Measurements from ENCODE around the gene ZBTB16. TPM values are rescaled to one million over a fixed set of nuclear protein-coding genes. Genes with fewer than 3 reads are reported as not detected.

Gene ZBTB16
- total and polyA plus RNA-seq, 2 donors (not counting 3 experiments of a cell fraction or from before 2014, with no cell fraction given): 9.8 to 20.3 TPM

DNA sequence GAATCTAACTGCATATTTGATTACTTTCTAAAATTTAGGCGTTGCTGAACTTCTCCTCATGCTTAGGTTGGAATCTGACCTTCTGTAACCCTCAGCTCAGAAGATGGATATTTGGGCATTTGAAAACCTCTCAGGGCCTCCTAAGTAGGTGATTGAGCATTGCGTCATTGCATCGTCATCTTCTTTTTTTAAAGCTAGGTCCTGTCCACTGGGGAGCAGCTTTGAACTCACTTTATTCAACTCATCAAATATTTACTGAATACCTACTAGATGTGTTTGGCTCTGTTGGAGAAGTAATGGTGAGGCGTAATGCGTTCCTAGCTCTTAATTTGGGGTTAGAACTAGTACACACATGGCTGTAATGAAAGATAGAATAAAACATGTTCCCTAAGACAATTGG, 56.8 kb downstream of the ZBTB16 start:
- Histone ChIP-seq H3K27me3 (ENCODE audit: control insufficient read depth in 2 of 2, insufficient read depth in 2 of 2, low read length in 2 of 2) (peaks cover 0 to 2% of the 10 kb centered on the region in 2 experiments), H3K9me1 (replicated peaks; ENCODE audit: control insufficient read depth, extremely low read depth, insufficient read depth, low read length) (no peaks in the 10 kb centered on the region), H3K9me3 (replicated peaks; ENCODE audit: control insufficient read depth, insufficient read depth, low read length) (no peaks in the 10 kb centered on the region), H2AFZ (ENCODE audit: low read depth, low read length) (no peak overlapping the region), H3K4me2 (ENCODE audit: insufficient read depth, low read length) (no peak overlapping the region), H3K9ac (replicated peaks; ENCODE audit: extremely low read depth, insufficient read depth, low read length) (no peak overlapping the region), H3K36me3 (ENCODE audit: control insufficient read depth in 2 of 2, extremely low read depth in 1 of 2, insufficient read depth in 2 of 2, low read length in 2 of 2) (no peaks in the 10 kb centered on the region), H3K4me3 (replicated peaks in 1 of 3; ENCODE audit: insufficient read depth in 1 of 3, low read depth in 1 of 3, low read length in 3 of 3) (no peak overlapping the region), H4K20me1 (replicated peaks; ENCODE audit: control insufficient read depth, extremely low read depth, insufficient read depth, low read length) (no peaks in the 10 kb centered on the region), H3K4me1 (ENCODE audit: control insufficient read depth, extremely low read depth, insufficient read depth, low read length) (peaks cover 9% of the 10 kb centered on the region), H3K79me2 (ENCODE audit: control insufficient read depth, insufficient read depth, low read length) (no peaks in the 10 kb centered on the region), H3K27ac (ENCODE audit: insufficient read depth, low read depth, low read length) (no peak overlapping the region)
- dilution Hi-C loops (cut with MboI; ENCODE audit: extremely low pct_ligation_motif_present, low sequenced_read_pairs): no loop called here
- no peak for FAIRE-seq
- ChIA-PET CTCF (interaction anchor here (1.0 to 1.3 kb wide), 2 partner anchors 11 to 23 kb away, joined by 3 to 4 read pairs; no protein-coding TSS in a partner anchor), POLR2A (no interaction called here)
- TF ChIP-seq POLR2A (IDR thresholded peaks at IDR 0.05; ENCODE audit: low read depth, low read length) (no peak), GATA2 (IDR thresholded peaks at IDR 0.05; ENCODE audit: insufficient read depth, insufficient read length, low read depth, low read length) (no peak), FOS (IDR thresholded peaks at IDR 0.05; ENCODE audit: borderline replicate concordance, insufficient read depth, low read length) (no peak), EZH2 (IDR thresholded peaks at IDR 0.05; ENCODE audit: borderline replicate concordance, low read depth, low read length, severe bottlenecking) (no peak), POLR2AphosphoS5 (IDR thresholded peaks at IDR 0.05; ENCODE audit: insufficient read depth, low read depth, low read length) (no peak), MYC (IDR thresholded peaks at IDR 0.05; ENCODE audit: low read depth, low read length) (no peak), JUN (IDR thresholded peaks at IDR 0.05; ENCODE audit: borderline replicate concordance, insufficient read depth, insufficient read length, low read depth) (no peak)
- TF ChIP-seq, protein P1, sequence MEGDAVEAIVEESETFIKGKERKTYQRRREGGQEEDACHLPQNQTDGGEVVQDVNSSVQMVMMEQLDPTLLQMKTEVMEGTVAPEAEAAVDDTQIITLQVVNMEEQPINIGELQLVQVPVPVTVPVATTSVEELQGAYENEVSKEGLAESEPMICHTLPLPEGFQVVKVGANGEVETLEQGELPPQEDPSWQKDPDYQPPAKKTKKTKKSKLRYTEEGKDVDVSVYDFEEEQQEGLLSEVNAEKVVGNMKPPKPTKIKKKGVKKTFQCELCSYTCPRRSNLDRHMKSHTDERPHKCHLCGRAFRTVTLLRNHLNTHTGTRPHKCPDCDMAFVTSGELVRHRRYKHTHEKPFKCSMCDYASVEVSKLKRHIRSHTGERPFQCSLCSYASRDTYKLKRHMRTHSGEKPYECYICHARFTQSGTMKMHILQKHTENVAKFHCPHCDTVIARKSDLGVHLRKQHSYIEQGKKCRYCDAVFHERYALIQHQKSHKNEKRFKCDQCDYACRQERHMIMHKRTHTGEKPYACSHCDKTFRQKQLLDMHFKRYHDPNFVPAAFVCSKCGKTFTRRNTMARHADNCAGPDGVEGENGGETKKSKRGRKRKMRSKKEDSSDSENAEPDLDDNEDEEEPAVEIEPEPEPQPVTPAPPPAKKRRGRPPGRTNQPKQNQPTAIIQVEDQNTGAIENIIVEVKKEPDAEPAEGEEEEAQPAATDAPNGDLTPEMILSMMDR (IDR thresholded peaks at IDR 0.05; ENCODE audit: extremely low read depth in 1 of 2, insufficient read depth in 1 of 2, low read depth in 1 of 2, low read length in 2 of 2): no peak
- TF ChIP-seq, protein P2, sequence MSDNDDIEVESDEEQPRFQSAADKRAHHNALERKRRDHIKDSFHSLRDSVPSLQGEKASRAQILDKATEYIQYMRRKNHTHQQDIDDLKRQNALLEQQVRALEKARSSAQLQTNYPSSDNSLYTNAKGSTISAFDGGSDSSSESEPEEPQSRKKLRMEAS (IDR thresholded peaks at IDR 0.05; ENCODE audit: insufficient read depth, insufficient read length): no peak
- no peak for DNase-seq (ENCODE audit: low read depth, low spot score)
- intact Hi-C loops (cut with micrococcal nuclease): no loop called here
- no TSS peak for BruUV-seq (replicated peaks)

Data from endothelial cell of umbilical vein (primary cell).